A673 (cell line): ENCODE data around the gene PTGIS. TPM values are rescaled to one million over a fixed set of nuclear protein-coding genes. Genes with fewer than 3 reads are reported as not detected.

ENCODE experiments used
- BruUV-seq: library from RNA; stranded (reverse); fragments of 400-500 nt; replicated peaks from 2 replicates; lab custom pipeline; 2021; lab: Mats Ljungman, UMichigan
- CTCF ChIA-PET: fragments of 300-600 bp; sonication (Branson Sonifier 250); formaldehyde crosslinking; loops from one replicate; lab custom pipeline; 2022; ENCODE audit warnings: antibody characterized with exemption; lab: Charles Lee
- POLR2A ChIA-PET: fragments of 300-600 bp; sonication (Branson Sonifier 250); formaldehyde crosslinking; loops from one replicate; lab custom pipeline; 2022; ENCODE audit warnings: antibody characterized with exemption; ENCODE audit not compliant: low non-redundant PET; lab: Charles Lee
- DNase-seq: peaks from one replicate; pipeline ENCODE4 v3.0.0-alpha.2; 2015; ENCODE audit warnings: low spot score
- H3K27ac ChIP-seq: fragments of 200-600 bp; sonication (generic); 2 replicates; pipeline ENCODE4 v1.5.1; 2016; ENCODE audit warnings: mixed run types, low read depth, mild to moderate bottlenecking, mixed read lengths, antibody characterized with exemption, low read length; ENCODE audit not compliant: poor library complexity, severe bottlenecking
- H3K27me3 ChIP-seq: fragments of 200-600 bp; sonication (generic); replicated peaks from 2 replicates; pipeline ENCODE4 v1.6.1; 2017; ENCODE audit warnings: mixed run types, low read depth, mild to moderate bottlenecking, mixed read lengths, antibody characterized with exemption, low read length; ENCODE audit not compliant: insufficient read depth, poor library complexity
- H3K36me3 ChIP-seq: fragments of 200-600 bp; sonication (generic); 2 replicates; pipeline ENCODE4 v1.6.1; 2016; ENCODE audit warnings: mixed run types, mild to moderate bottlenecking, mixed read lengths, antibody characterized with exemption, low read length; ENCODE audit not compliant: insufficient read depth, poor library complexity, severe bottlenecking
- H3K4me1 ChIP-seq: fragments of 200-600 bp; sonication (generic); 2 replicates; pipeline ENCODE4 v1.6.1; 2017; ENCODE audit warnings: mixed run types, mild to moderate bottlenecking, mixed read lengths, antibody characterized with exemption, low read length; ENCODE audit not compliant: insufficient read depth, poor library complexity, severe bottlenecking
- H3K4me3 ChIP-seq: fragments of 200-600 bp; sonication (generic); 2 replicates; pipeline ENCODE4 v1.5.1; 2016; ENCODE audit warnings: low read depth, mixed run types, mild to moderate bottlenecking, mixed read lengths, low read length; ENCODE audit not compliant: poor library complexity, severe bottlenecking
- H3K9me3 ChIP-seq: fragments of 200-600 bp; sonication (generic); 2 replicates; pipeline ENCODE4 v1.6.1; 2016; ENCODE audit warnings: mixed run types, low read depth, mild to moderate bottlenecking, mixed read lengths, antibody characterized with exemption, low read length; ENCODE audit not compliant: poor library complexity, severe bottlenecking
- EZH2 ChIP-seq: fragments of 200-600 bp; sonication (generic); IDR thresholded peaks from 2 replicates; pipeline ENCODE4 v1.6.1; 2017; ENCODE audit warnings: borderline replicate concordance, low read depth, mild to moderate bottlenecking, mixed read lengths, antibody characterized with exemption, low read length; ENCODE audit not compliant: poor library complexity, severe bottlenecking
- intact Hi-C: fragments of 100-400 bp; cut with micrococcal nuclease; formaldehyde crosslinking; loops from one replicate; pipeline ENCODE4 v1.10.0; 2022; ENCODE audit not compliant: unreplicated experiment
- total RNA-seq: library from RNA; stranded (reverse); gene quantifications from 2 replicates; pipeline ENCODE4 v1.2.3, GENCODE V29; 2021
- TF ChIP-seq, protein P1 (sequence below): fragments of 300-800, 200-600 bp; sonication (generic); conservative IDR thresholded peaks from 2 replicates; pipeline ENCODE4 v1.5.1; 2017; ENCODE audit warnings: low read depth, mild to moderate bottlenecking, antibody characterized with exemption, low read length, moderate library complexity, mixed read lengths

Gene PTGIS
- total RNA-seq, 1 experiment from 2014 or later: not detected

DNA sequence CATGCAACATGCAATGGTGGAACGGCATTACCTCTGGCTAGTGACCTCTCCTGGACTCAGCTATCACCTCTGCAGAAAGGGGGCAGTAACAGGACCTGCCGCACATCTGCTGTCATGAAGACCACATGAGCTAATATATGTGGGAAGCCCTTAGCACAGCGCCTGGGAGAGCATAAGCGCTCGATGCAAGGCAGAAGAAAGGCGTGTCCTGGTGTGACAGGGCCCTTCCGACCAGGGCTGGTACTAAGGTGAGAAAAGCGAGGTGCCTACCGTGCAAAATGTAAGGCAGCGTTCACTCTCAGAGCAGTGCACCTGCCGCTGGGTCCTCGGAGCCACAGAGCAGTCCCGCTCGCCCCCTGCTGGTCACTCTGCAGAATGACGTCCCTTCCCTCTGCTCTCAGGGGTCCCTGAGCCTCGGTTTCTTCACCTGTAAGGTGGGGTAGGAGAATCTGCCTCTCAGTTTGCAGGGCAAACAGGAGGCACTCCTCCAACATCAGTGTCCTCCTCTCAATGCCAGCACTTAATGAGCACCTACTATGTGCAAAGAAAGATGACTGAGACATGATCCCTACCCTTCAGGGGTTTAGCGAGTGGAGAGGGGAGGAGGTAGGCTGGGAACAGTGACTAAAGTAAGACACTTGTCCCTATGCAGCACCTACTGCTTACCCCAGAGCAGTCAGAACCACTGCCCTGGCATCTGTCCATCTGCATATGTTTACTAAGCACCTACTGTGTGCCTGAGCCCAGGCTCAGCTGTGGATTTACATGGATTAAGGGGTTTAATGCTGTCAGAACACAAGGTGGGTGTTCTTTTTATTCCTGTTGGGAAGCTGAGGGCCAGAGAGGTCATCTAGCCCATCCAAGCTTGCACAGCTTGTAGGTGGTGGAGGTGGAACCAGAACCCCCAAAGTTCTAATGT lies 41.1 kb upstream of the PTGIS start:
- Histone ChIP-seq H3K4me3 (no peak overlapping the region), H3K27ac (no peak overlapping the region), H3K36me3 (no peaks in the 10 kb centered on the region), H3K9me3 (no peaks in the 10 kb centered on the region), H3K4me1 (no peaks in the 10 kb centered on the region), H3K27me3 (no peaks in the 10 kb centered on the region)
- intact Hi-C loops: loop anchor here (1.0 to 2.0 kb wide), 2 partner anchors 68 to 237 kb away; no protein-coding TSS in a partner anchor
- peak; percentile 57 for DNase-seq
- POLR2A ChIA-PET: no interaction called here
- BruUV-seq: no TSS peak
- CTCF ChIA-PET: interaction anchor here (0.5 to 3.4 kb wide), 6 partner anchors 14 to 278 kb away, joined by 3 to 30 read pairs (median 4); no protein-coding TSS in a partner anchor
- TF ChIP-seq, protein P1, sequence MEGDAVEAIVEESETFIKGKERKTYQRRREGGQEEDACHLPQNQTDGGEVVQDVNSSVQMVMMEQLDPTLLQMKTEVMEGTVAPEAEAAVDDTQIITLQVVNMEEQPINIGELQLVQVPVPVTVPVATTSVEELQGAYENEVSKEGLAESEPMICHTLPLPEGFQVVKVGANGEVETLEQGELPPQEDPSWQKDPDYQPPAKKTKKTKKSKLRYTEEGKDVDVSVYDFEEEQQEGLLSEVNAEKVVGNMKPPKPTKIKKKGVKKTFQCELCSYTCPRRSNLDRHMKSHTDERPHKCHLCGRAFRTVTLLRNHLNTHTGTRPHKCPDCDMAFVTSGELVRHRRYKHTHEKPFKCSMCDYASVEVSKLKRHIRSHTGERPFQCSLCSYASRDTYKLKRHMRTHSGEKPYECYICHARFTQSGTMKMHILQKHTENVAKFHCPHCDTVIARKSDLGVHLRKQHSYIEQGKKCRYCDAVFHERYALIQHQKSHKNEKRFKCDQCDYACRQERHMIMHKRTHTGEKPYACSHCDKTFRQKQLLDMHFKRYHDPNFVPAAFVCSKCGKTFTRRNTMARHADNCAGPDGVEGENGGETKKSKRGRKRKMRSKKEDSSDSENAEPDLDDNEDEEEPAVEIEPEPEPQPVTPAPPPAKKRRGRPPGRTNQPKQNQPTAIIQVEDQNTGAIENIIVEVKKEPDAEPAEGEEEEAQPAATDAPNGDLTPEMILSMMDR: peak; percentile 98
- no peak for TF ChIP-seq EZH2

DNA sequence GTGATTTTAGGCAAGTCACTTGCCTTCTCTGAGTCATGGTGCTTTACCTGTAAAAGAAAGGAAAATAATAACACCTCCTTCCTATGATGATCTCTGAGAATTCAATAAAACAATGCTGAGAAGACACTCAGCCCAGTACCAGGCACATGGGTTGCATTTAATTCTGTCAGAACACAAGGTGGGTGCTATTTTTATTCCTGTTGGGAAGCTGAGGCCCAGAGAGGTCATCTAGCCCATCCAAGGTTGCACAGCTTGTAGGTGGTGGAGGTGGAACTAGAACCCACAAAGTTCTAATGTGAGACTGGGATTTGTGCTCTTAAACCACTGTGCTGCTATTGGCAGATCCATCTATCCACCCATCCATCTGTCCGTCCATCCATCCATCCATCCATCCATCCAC lies 39.6 kb upstream of the PTGIS start:
- TF ChIP-seq, protein P1: no peak
- no peak for TF ChIP-seq EZH2
- Histone ChIP-seq H3K27me3 (no peaks in the 10 kb centered on the region), H3K4me1 (no peaks in the 10 kb centered on the region), H3K4me3 (no peak overlapping the region), H3K9me3 (no peaks in the 10 kb centered on the region), H3K27ac (no peak overlapping the region), H3K36me3 (no peaks in the 10 kb centered on the region)
- ChIA-PET CTCF (interaction anchor here (1.7 to 3.4 kb wide), 2 partner anchors 65 to 68 kb away, joined by 5 to 30 read pairs; no protein-coding TSS in a partner anchor), POLR2A (no interaction called here)
- intact Hi-C loops: no loop called here
- no peak for DNase-seq
- BruUV-seq: no TSS peak

DNA sequence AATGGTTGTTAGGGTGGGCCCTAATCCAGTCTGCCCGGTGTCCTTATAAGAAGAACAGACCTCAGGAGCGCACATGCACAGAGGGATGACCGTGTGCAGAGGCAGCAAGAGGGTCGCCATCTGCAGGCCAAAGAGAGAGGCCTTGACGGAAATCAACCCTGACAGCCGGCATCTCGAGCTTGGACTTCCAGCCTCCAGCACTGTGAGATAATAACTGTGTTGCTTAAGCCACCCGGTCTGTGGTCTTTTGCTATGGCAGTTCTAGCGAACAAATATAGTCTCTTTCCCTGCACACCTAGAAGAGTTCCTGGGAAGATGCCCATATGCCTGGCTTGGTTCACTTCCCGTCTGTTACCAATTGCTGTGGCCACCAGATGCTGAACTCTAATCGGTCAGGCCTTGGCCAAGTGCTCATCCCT lies 35.3 kb upstream of the PTGIS start:
- POLR2A ChIA-PET: no interaction called here
- intact Hi-C loops: loop anchor here (1.0 kb wide), 1 partner anchor 62 kb away; no protein-coding TSS in a partner anchor

More for the DNA sequence above, 35.3 kb upstream of the PTGIS start:
- no TSS peak for BruUV-seq
- Histone ChIP-seq H3K4me1 (no peaks in the 10 kb centered on the region), H3K36me3 (no peaks in the 10 kb centered on the region), H3K27me3 (no peaks in the 10 kb centered on the region), H3K9me3 (no peaks in the 10 kb centered on the region), H3K27ac (no peak overlapping the region), H3K4me3 (no peak overlapping the region)
- TF ChIP-seq, protein P1: peak; percentile 42
- TF ChIP-seq EZH2: no peak
- CTCF ChIA-PET: interaction anchor here (1.3 kb wide), 1 partner anchor 61 kb away, joined by 9 read pairs; no protein-coding TSS in a partner anchor
- no peak for DNase-seq
